GM12801 (cell line): ENCODE data around the gene DUS2.

Experiments
- CTCF ChIP-seq: IDR thresholded peaks from one replicate; pipeline ENCODE4 v1.5.1; 2011; ENCODE audit warnings: control low read depth; ENCODE audit not compliant: insufficient read length; ENCODE audit errors: extremely low read depth

The DUS2 gene

DNA sequence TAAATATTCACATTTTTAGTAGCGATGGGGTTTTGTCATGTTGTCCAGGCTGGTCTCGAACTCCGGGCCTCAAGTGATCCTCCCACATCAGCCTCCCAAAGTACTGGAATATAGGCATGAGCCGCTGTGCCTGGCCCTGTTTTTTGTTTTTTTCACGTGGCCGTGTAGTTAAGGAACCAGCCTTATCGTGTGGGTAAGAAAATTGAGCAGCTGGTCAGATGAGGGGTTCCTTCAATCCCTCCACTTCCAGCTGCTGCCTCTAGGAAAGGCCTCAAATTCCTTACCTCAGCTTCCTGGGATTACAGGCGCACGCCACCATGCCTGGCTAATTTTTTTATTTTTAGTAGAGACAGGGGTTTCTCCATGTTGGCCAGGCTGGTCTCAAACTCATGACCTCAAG lies 17.9 kb upstream of the DUS2 start:
- no peak for TF ChIP-seq CTCF

- TF ChIP-seq CTCF: no peak
These were observed 17.2 kb upstream of the DUS2 start for GRCh38 chr16:68005786-68006286.

GRCh38 chr16:68009157-68009735 lies 13.8 kb upstream of the DUS2 start:
- no peak for TF ChIP-seq CTCF

DNA sequence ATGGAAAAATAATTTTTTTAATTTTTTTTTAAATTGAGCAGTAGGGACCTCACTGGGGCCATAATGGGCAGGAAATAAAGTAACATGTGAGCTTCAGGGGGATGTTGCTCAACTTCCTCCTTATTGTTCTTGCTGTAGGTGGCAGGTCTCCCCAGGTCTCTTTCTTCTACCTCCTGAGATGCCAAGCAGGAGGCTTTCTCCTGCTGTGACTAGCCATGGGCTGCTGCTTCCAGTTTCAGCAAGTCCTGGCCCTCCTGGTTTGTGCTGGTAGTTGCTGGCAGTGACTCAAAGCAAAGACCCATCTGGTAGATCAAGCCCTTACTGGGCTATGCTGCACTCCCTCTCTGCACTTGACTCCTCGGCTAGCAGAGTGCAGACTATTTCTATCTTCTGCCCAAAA lies 9.6 kb upstream of the DUS2 start:
- no peak for TF ChIP-seq CTCF

GRCh38 chr16:68015681-68016080 lies 7.4 kb upstream of the DUS2 start, which contains the start of gene DPEP2NB:
TSS of gene DPEP2NB (minus strand) at chr16:68015911. CDS start at chr16:68015770, 141 bp downstream.
- no peak for TF ChIP-seq CTCF

DNA sequence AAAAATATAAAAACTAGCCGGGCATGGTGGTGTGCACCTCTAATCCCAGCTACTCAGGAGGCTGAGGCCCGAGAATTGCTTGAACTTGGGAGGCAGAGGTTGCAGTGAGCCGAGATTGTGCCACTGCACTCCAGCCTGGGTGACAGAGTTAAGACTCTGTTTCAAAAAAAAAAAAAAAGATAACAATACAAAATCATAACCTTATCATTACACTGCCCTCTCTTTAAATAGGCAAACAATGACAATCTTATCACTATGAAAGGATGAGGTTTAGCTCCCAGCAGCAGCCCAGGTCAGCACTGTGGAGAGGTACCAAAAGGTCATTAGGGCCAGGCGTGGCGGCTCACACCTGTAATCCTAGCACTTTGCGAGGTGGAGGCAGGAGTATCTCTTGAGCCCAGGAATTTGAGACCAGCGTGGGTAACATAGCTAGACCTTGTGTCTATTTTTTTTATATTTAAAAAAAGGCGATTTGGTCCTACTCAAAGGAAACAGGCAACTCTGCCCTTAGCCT lies 3.9 kb upstream of the DUS2 start:
- TF ChIP-seq CTCF: no peak

- no peak for TF ChIP-seq CTCF
These were observed 1.6 kb upstream of the DUS2 start for GRCh38 chr16:68021490-68021889.

DNA sequence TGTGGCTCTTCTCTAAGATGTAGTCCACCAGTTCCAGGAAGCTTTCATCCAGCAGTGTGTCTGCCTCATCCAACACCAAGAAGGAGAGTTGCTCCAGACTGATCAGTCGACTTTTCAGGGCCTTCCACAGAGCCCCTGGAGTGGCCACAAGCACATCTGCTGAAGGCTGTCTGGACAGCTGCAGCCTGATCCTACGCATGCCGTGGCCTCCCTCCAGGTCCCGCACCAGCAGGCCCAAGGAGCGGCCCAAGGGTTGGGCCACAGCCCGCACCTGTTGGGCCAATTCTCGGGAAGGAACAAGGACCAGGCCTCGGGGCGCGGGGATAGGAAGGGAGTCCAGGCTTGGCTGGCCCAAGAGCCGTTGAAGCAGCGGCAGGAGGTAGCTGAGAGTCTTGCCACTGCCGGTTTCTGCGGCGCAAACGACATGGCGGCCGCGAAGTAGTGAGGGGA lies 781 bp upstream of the DUS2 start:
- TF ChIP-seq CTCF: no peak
